Measurements from ENCODE around the gene ARVCF. TPM values are rescaled to one million over a fixed set of nuclear protein-coding genes. Genes with fewer than 3 reads are reported as not detected.

Gene ARVCF
- total and polyA plus RNA-seq, 9 of the 15 experiments (the other 6 are each of a cell fraction or from before 2014, with no cell fraction given): 0.03 to 97.4 (median 15.6) TPM

DNA sequence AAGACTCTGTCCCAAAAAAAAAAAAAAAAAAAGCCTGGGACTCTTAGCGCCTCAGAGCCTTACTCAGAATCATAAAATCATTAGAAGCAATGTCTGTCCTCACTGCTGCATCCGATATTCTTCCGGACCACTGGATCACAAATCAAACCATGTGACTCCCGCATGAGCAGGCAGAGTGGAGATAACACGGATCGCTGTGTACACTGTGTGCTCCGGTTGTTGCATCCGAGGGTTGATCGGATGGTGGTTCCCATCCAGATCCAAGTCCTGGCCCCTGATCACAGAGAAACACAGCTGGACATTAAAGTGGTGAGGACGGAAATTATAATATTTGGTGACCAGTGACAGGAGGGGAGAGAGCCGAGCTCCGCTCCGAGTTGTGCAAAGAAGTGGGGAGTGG, 65.3 kb downstream of the ARVCF start:
- ChIA-PET POLR2A (interaction anchor here (0.7 to 3.9 kb wide), 6 partner anchors 9 to 332 kb away, joined by 3 to 48 read pairs (median 6); partner anchors contain the start of genes COMT and TXNRD2), CTCF (ENCODE audit: low intra/inter-chr PET ratio) (interaction anchor here (0.7 kb wide), 1 partner anchor 102 kb away, joined by 3 read pairs; no protein-coding TSS in a partner anchor)
- Histone ChIP-seq H3K9me3 (replicated peaks; ENCODE audit: control insufficient read depth, insufficient read depth, low read depth, low read length) (no peaks in the 10 kb centered on the region), H3K79me2 (ENCODE audit: control insufficient read depth, insufficient read depth, low read length) (peaks cover 40% of the 10 kb centered on the region), H3K4me2 (ENCODE audit: insufficient read depth, low read length) (no peak overlapping the region), H3K36me3 (ENCODE audit: control insufficient read depth, insufficient read depth, low read length) (peaks cover 40% of the 10 kb centered on the region), H3K27ac (ENCODE audit: extremely low read depth, low read depth, low read length) (no peak overlapping the region), H3K27me3 (ENCODE audit: control insufficient read depth in 2 of 2, insufficient read depth in 2 of 2, low read length in 2 of 2) (no peaks in the 10 kb centered on the region), H2AFZ (ENCODE audit: low read depth, low read length) (no peak overlapping the region), H3K4me3 (no peak overlapping the region), H3K9ac (ENCODE audit: insufficient read depth in 1 of 2, low read depth in 2 of 2, low read length in 2 of 2) (peak overlapping the region in 1 of 2 experiments; percentile 53; a peak in 1 of 4 replicates), H3K9me1 (ENCODE audit: control insufficient read depth, insufficient read depth, low read length) (peaks cover 9% of the 10 kb centered on the region), H4K20me1 (replicated peaks; ENCODE audit: control insufficient read depth, insufficient read depth, low read length) (peaks cover 28% of the 10 kb centered on the region), H3K4me1 (replicated peaks in 1 of 2; ENCODE audit: control insufficient read depth in 2 of 2, insufficient read depth in 2 of 2, low read length in 2 of 2) (peaks cover 12 to 39% of the 10 kb centered on the region in 2 experiments)
- FAIRE-seq (no peak), DNase-seq (ENCODE audit: extremely low read depth in 1 of 4, low spot score in 3 of 4) (peak in 1 of 4 experiments; percentile 18), ATAC-seq (no peak)
- in situ Hi-C loops (cut with MboI): no loop called here
- 92% methylated on average over 13 of the region's 13 CpGs for WGBS (ENCODE audit: insufficient coverage, low coverage, missing lambda C conversion rate)
- intact Hi-C loops (cut with micrococcal nuclease): no loop called here
- TF ChIP-seq HNRNPUL1 (IDR thresholded peaks at IDR 0.05; ENCODE audit: low read length) (0 out of 2 replicates have a peak, but pooled peaks have one; percentile 42), RBBP5 (IDR thresholded peaks at IDR 0.05; ENCODE audit: borderline replicate concordance, insufficient read depth, low read length, poor library complexity, severe bottlenecking) (no peak), POLR2G (IDR thresholded peaks at IDR 0.05; ENCODE audit: low read depth, low read length) (0 out of 2 replicates have a peak, but pooled peaks have one; percentile 6), EP300 (IDR thresholded peaks at IDR 0.05; ENCODE audit: low read length) (no peak)
- no TSS peak for BruUV-seq (replicated peaks)

All from K562 (cell line).